ENCODE data around the gene FAM151A.

The FAM151A gene

DNA sequence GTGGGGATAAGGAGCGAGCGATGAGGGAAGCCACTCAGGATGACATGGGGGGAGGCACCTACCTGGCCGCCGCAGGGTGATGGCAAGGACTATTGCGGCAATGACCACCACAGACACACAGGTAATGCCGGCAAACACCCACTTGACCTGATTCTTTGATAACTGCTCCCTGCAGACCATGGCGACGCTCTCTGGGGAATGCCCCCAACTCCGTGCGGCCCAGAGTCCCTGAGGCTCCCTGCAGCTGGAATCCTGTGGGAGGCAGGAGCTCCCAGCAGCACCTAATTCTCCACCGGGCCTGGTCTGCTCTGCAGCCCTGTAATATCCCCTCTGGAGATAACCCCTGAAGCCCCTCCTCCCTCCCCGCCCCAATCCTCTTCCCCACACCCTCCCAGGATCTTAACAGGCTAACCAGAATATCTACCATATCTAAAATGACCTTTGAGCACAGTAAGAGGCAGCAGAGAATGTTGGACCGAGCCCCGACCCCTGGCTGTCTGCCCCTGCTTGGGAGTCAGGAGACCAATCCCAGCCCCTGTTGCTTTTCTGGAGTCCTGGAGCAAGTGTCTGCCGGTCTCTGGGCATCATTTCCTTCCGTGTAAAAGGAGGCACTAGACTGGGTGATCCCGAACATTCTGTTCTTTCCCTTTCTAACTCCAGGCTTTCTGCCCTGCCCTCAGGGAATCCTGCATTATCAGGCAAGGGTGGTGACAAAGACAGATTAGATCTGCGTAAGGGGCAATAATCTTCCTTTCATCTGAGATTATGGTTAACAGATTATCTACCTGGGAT lies at the start of gene FAM151A:
Gene FAM151A (minus strand): TSS at position 310 of the 792 bp plus-strand sequence. CDS start 130 bp downstream, at position 180.
- no peak within 1 kb of the TSS for H3K27ac ChIP-seq (ENCODE audit: low read depth, low read length)
- no peaks in the 10 kb centered on the region for H3F3A ChIP-seq (ENCODE audit: insufficient read depth)
- TF ChIP-seq EZH2phosphoT487 (conservative IDR thresholded peaks at IDR 0.05; ENCODE audit: low read length) (no peak), CTCF (IDR thresholded peaks at IDR 0.05; ENCODE audit: insufficient read depth, low read length, poor library complexity, severe bottlenecking) (no peak)
- H2AFZ ChIP-seq (ENCODE audit: low read depth, low read length, severe bottlenecking), result no peak within 1 kb of the TSS
- H3K9me3 ChIP-seq (ENCODE audit: insufficient read depth, low read length), result no peaks in the 10 kb centered on the region
- no peaks in the 10 kb centered on the region for H3K36me3 ChIP-seq (ENCODE audit: low read length)
- no peaks in the 10 kb centered on the region for H3K79me2 ChIP-seq (ENCODE audit: insufficient read depth, low read length)
- H4K20me1 ChIP-seq (ENCODE audit: low read depth, low read length), result no peaks in the 10 kb centered on the region
- H3K4me3 ChIP-seq (ENCODE audit: insufficient read depth, low read length, poor library complexity, severe bottlenecking), result no peak within 1 kb of the TSS
- H3K27me3 ChIP-seq (ENCODE audit: low read length), result no peaks in the 10 kb centered on the region
- no peak within 1 kb of the TSS for H3K9ac ChIP-seq (ENCODE audit: low read length)
- H3K9me2 ChIP-seq (replicated peaks; ENCODE audit: insufficient read depth, low read length), result no peaks in the 10 kb centered on the region
- no peak within 1 kb of the TSS for H3K4me2 ChIP-seq (ENCODE audit: low read depth, low read length, poor library complexity, severe bottlenecking)

DNA sequence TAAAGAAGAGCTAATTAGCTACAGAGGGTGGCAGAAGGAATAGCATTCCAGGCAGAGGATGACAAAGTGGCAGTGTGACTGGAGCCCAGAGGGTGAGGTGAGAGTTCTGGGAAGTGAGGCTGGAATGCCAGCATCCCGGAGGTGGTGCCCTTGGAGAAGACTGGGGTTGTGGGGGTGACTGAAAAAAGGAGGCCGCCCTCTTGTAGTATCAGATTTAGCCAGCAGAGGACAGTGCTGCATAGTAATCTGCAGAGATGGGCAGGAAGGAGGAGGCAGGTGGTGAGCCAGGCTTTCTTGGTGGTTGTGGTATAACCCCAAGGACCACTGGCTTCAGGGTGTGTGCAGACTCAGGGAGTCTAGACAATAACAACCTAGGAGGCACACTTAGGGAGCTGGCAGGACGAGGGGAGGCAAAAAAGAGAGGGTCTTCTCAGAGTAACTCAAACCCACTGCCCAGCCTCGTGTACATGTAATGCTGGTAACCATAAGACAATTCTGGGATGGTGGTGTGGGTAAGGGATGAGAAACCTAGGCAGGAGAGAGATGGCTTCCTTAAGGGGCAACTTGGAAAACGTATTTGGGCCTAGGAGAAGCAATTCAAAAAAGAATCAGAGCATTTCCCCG lies 48.8 kb upstream of the FAM151A start:
- no peaks in the 10 kb centered on the region for H3K79me2 ChIP-seq (ENCODE audit: insufficient read depth, low read length)
- H3F3A ChIP-seq (ENCODE audit: insufficient read depth), result no peaks in the 10 kb centered on the region
- H3K4me3 ChIP-seq (ENCODE audit: insufficient read depth, low read length, poor library complexity, severe bottlenecking), result no peak overlapping the region
- no peaks in the 10 kb centered on the region for H3K9me3 ChIP-seq (ENCODE audit: insufficient read depth, low read length)
- no peak overlapping the region for H3K9ac ChIP-seq (ENCODE audit: low read length)
- no peak for TF ChIP-seq EZH2phosphoT487 (conservative IDR thresholded peaks at IDR 0.05; ENCODE audit: low read length)
- TF ChIP-seq CTCF (IDR thresholded peaks at IDR 0.05; ENCODE audit: insufficient read depth, low read length, poor library complexity, severe bottlenecking), result peak; percentile 68
- no peaks in the 10 kb centered on the region for H3K27me3 ChIP-seq (ENCODE audit: low read length)
- no peak overlapping the region for H2AFZ ChIP-seq (ENCODE audit: low read depth, low read length, severe bottlenecking)
- H3K27ac ChIP-seq (ENCODE audit: low read depth, low read length), result no peak overlapping the region
- H4K20me1 ChIP-seq (ENCODE audit: low read depth, low read length), result no peaks in the 10 kb centered on the region
- no peaks in the 10 kb centered on the region for H3K36me3 ChIP-seq (ENCODE audit: low read length)
- H3K9me2 ChIP-seq (replicated peaks; ENCODE audit: insufficient read depth, low read length), result no peaks in the 10 kb centered on the region
- no peak overlapping the region for H3K4me2 ChIP-seq (ENCODE audit: low read depth, low read length, poor library complexity, severe bottlenecking)

- H3K9ac ChIP-seq (ENCODE audit: low read length), result no peak overlapping the region
- no peak overlapping the region for H2AFZ ChIP-seq (ENCODE audit: low read depth, low read length, severe bottlenecking)
- no peaks in the 10 kb centered on the region for H4K20me1 ChIP-seq (ENCODE audit: low read depth, low read length)
- no peaks in the 10 kb centered on the region for H3K36me3 ChIP-seq (ENCODE audit: low read length)
- no peaks in the 10 kb centered on the region for H3K9me3 ChIP-seq (ENCODE audit: insufficient read depth, low read length)
- H3F3A ChIP-seq (ENCODE audit: insufficient read depth), result no peaks in the 10 kb centered on the region
- no peaks in the 10 kb centered on the region for H3K79me2 ChIP-seq (ENCODE audit: insufficient read depth, low read length)
- H3K4me3 ChIP-seq (ENCODE audit: insufficient read depth, low read length, poor library complexity, severe bottlenecking), result no peak overlapping the region
- no peaks in the 10 kb centered on the region for H3K27me3 ChIP-seq (ENCODE audit: low read length)
- TF ChIP-seq CTCF (IDR thresholded peaks at IDR 0.05; ENCODE audit: insufficient read depth, low read length, poor library complexity, severe bottlenecking), result no peak
- no peak for TF ChIP-seq EZH2phosphoT487 (conservative IDR thresholded peaks at IDR 0.05; ENCODE audit: low read length)
- H3K9me2 ChIP-seq (replicated peaks; ENCODE audit: insufficient read depth, low read length), result no peaks in the 10 kb centered on the region
- H3K27ac ChIP-seq (ENCODE audit: low read depth, low read length), result no peak overlapping the region
- H3K4me2 ChIP-seq (ENCODE audit: low read depth, low read length, poor library complexity, severe bottlenecking), result no peak overlapping the region
These were observed 45.2 kb upstream of the FAM151A start for GRCh38 chr1:54668567-54668966.
